H1 (cell line): ENCODE measurements around the gene BCL11A. TPM values are rescaled to one million over a fixed set of nuclear protein-coding genes. Genes with fewer than 3 reads are reported as not detected.

Source experiments
- BRCA1 ChIP-seq: IDR thresholded peaks from 2 replicates; pipeline ENCODE4 v1.6.1; 2012; ENCODE audit warnings: low read depth, low read length, improper control_type of control experiment
- CHD2 ChIP-seq: IDR thresholded peaks from 2 replicates; pipeline ENCODE4 v1.6.1; 2012; ENCODE audit warnings: low read length, improper control_type of control experiment
- EP300 ChIP-seq, 2 experiments: IDR thresholded peaks; 1 replicate in 1 of 2; 2 replicates in 1 of 2; pipeline ENCODE4 v1.6.1; 2011 to 2012; ENCODE audit warnings: low read depth in 2 of 2, low read length in 2 of 2, mild to moderate bottlenecking in 2 of 2, borderline replicate concordance in 1 of 2, inconsistent platforms in 1 of 2, moderate library complexity in 1 of 2
- GABPA ChIP-seq: IDR thresholded peaks from 2 replicates; pipeline ENCODE4 v1.6.1; 2011; ENCODE audit warnings: mild to moderate bottlenecking, low read length, moderate library complexity, borderline replicate concordance; ENCODE audit not compliant: insufficient read depth
- GTF2F1 ChIP-seq: IDR thresholded peaks from 2 replicates; pipeline ENCODE4 v1.6.1; 2012; ENCODE audit warnings: low read depth, low read length, improper control_type of control experiment, borderline replicate concordance
- MAFK ChIP-seq: IDR thresholded peaks from 2 replicates; pipeline ENCODE4 v1.6.1; 2012; ENCODE audit warnings: low read depth, mild to moderate bottlenecking, improper control_type of control experiment, low read length
- SIN3A ChIP-seq, 2 experiments: IDR thresholded peaks in 1 of 2; conservative IDR thresholded peaks in 1 of 2; 2 replicates each; pipeline ENCODE4 v1.6.1; 2011 to 2012; ENCODE audit warnings: low read length in 2 of 2, improper control_type of control experiment in 1 of 2, low read depth in 1 of 2, mild to moderate bottlenecking in 1 of 2
- SIX5 ChIP-seq: IDR thresholded peaks from 2 replicates; pipeline ENCODE4 v1.6.1; 2011; ENCODE audit warnings: mild to moderate bottlenecking, low read depth, low read length
- SP1 ChIP-seq: IDR thresholded peaks from 2 replicates; pipeline ENCODE4 v1.6.1; 2011; ENCODE audit warnings: low read depth, low read length
- SP4 ChIP-seq: IDR thresholded peaks from 2 replicates; pipeline ENCODE4 v1.6.1; 2012; ENCODE audit warnings: low read length, inconsistent platforms
- SUZ12 ChIP-seq: fragments of 200-600 bp; sonication (generic); IDR thresholded peaks from 2 replicates; pipeline ENCODE4 v1.6.1; 2012; ENCODE audit warnings: mild to moderate bottlenecking, inconsistent platforms, low read length, moderate library complexity, mixed read lengths
- polyA plus RNA-seq, 7 experiments: library from polyadenylated mRNA; depleted of rRNA in 3 of 7; stranded (reverse) in 5 of 7; unstranded in 2 of 7; fragments of >200 nt in 5 of 7; fragments of 200-250 nt in 2 of 7; gene quantifications; 1 replicate in 5 of 7; 2 replicates in 1 of 7; 4 replicates in 1 of 7; pipeline versions ENCODE4 v1.2.1 to v1.2.3, GENCODE V29; 2011 to 2013; ENCODE audit warnings: missing spikeins in 2 of 7, mixed read lengths in 2 of 7
- total RNA-seq: library from RNA; stranded (reverse); fragmentation: NEBNext Ultra II Directional; extraction: Animal tissue kit (Norgen Biotek cat#: 25700); gene quantifications from 2 replicates; pipeline ENCODE4 v1.2.1, GENCODE V29; 2021
- TF ChIP-seq, protein P1 (sequence below): IDR thresholded peaks from 2 replicates; pipeline ENCODE4 v1.6.1; 2012; ENCODE audit warnings: low read length, inconsistent platforms
- TF ChIP-seq, protein P2 (sequence below), 3 experiments: IDR thresholded peaks; 1 replicate in 2 of 3; 2 replicates in 1 of 3; pipeline versions ENCODE4 v1.5.1 to v1.6.1; 2011; ENCODE audit warnings: low read length in 3 of 3, mild to moderate bottlenecking in 3 of 3, inconsistent platforms in 2 of 3, low read depth in 1 of 3, moderate library complexity in 1 of 3; ENCODE audit not compliant: insufficient read depth in 1 of 3; ENCODE audit errors: control extremely low read depth in 1 of 3
- TF ChIP-seq, protein P3 (sequence below): IDR thresholded peaks from 2 replicates; pipeline ENCODE4 v1.6.1; 2011; ENCODE audit warnings: low read depth, mild to moderate bottlenecking, low read length; ENCODE audit not compliant: insufficient read depth
- TF ChIP-seq, protein P4 (sequence below): IDR thresholded peaks from 2 replicates; pipeline ENCODE4 v1.6.1; 2011; ENCODE audit warnings: low read length, improper control_type of control experiment

The BCL11A gene
- total and polyA plus RNA-seq, 2 of the 8 experiments (the other 6 are each of a cell fraction or from before 2014, with no cell fraction given), result 11.9 to 59.3 TPM

DNA sequence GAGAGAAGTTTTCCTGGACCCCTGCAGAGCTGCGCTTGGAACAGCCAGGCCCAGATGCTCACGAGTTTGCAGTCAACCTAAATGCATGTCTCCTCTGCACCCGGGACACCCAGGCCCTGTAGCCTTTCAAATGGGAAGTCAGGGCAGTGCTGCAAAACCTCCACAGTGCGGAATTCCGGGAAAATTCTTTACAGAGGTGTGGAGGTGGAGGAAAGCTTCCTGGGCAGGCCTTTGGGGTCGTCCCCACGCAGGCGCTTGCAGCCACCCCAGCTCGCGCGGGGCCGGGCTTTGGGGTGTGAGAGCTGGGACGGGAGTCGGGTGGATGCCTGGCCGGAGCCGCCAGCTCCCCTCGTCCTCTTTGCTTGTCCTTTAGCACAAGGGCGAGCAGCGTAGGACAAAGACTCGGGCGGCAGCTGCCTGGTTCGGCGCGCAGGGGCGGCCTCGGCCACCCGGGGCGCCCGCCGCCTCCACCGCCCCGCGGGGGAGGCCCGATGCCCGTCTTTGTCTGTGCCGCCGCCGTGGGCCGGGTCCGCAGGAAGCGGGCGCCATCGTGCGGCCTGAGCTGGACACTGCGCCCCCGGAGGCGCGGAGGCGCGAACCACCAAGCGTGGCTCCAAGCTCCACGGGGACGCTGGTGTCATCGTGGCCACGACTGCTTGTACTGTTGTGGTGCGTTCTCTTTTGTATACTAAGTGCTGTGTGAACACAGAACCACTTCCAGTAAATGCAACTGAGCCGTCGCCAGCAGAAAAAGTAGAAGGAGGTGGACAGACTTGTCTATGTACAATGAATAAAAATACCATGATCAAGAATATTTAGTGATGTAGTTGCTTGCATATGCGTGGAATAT, 28.2 kb upstream of the BCL11A start (continued):
- TF ChIP-seq GABPA, result 0 out of 2 replicates have a peak, but pooled peaks have one; percentile 46
- no peak for TF ChIP-seq SIN3A (conservative IDR thresholded peaks at IDR 0.05 in 1 of 2, IDR thresholded peaks at IDR 0.05 in 1 of 2; ENCODE audit: low read depth in 1 of 2, low read length in 2 of 2)
- TF ChIP-seq SIX5, result no peak
- TF ChIP-seq EP300 (IDR thresholded peaks at IDR 0.05; ENCODE audit: borderline replicate concordance in 1 of 2, low read depth in 2 of 2, low read length in 2 of 2), result peak in 1 of 2 experiments; percentile 49; a peak in 1 of 3 replicates
- TF ChIP-seq, protein P1, sequence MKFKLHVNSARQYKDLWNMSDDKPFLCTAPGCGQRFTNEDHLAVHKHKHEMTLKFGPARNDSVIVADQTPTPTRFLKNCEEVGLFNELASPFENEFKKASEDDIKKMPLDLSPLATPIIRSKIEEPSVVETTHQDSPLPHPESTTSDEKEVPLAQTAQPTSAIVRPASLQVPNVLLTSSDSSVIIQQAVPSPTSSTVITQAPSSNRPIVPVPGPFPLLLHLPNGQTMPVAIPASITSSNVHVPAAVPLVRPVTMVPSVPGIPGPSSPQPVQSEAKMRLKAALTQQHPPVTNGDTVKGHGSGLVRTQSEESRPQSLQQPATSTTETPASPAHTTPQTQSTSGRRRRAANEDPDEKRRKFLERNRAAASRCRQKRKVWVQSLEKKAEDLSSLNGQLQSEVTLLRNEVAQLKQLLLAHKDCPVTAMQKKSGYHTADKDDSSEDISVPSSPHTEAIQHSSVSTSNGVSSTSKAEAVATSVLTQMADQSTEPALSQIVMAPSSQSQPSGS, result no peak
- TF ChIP-seq SP1, result no peak
- TF ChIP-seq, protein P2, sequence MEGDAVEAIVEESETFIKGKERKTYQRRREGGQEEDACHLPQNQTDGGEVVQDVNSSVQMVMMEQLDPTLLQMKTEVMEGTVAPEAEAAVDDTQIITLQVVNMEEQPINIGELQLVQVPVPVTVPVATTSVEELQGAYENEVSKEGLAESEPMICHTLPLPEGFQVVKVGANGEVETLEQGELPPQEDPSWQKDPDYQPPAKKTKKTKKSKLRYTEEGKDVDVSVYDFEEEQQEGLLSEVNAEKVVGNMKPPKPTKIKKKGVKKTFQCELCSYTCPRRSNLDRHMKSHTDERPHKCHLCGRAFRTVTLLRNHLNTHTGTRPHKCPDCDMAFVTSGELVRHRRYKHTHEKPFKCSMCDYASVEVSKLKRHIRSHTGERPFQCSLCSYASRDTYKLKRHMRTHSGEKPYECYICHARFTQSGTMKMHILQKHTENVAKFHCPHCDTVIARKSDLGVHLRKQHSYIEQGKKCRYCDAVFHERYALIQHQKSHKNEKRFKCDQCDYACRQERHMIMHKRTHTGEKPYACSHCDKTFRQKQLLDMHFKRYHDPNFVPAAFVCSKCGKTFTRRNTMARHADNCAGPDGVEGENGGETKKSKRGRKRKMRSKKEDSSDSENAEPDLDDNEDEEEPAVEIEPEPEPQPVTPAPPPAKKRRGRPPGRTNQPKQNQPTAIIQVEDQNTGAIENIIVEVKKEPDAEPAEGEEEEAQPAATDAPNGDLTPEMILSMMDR (IDR thresholded peaks at IDR 0.05; ENCODE audit: control extremely low read depth in 1 of 3, insufficient read depth in 1 of 3, low read depth in 1 of 3, low read length in 3 of 3), result peak; percentile 86 to 98 (median 95)
- no peak for TF ChIP-seq GTF2F1
- TF ChIP-seq, protein P3, sequence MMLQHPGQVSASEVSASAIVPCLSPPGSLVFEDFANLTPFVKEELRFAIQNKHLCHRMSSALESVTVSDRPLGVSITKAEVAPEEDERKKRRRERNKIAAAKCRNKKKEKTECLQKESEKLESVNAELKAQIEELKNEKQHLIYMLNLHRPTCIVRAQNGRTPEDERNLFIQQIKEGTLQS, result no peak
- no peak for TF ChIP-seq CHD2
- TF ChIP-seq SP4, result no peak
- TF ChIP-seq, protein P4, sequence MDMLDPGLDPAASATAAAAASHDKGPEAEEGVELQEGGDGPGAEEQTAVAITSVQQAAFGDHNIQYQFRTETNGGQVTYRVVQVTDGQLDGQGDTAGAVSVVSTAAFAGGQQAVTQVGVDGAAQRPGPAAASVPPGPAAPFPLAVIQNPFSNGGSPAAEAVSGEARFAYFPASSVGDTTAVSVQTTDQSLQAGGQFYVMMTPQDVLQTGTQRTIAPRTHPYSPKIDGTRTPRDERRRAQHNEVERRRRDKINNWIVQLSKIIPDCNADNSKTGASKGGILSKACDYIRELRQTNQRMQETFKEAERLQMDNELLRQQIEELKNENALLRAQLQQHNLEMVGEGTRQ, result no peak
- peak; percentile 44; the same call in 1 of the 2 replicates for TF ChIP-seq SUZ12
- TF ChIP-seq MAFK, result no peak
- TF ChIP-seq BRCA1, result no peak
- TF ChIP-seq, all 59 proteins: peak for 13
